HG03460 (cell line): Measurements from ENCODE around the gene CTXN2.

Source experiments
- ATAC-seq: cut with Tn5 transposase; IDR thresholded peaks from one replicate; pipeline ENCODE4 v1.9.1; 2021; ENCODE audit not compliant: unreplicated experiment

CTXN2 gene

GRCh38 chr15:48191574-48192225 lies at the start of gene CTXN2:
TSS of gene CTXN2 (plus strand) at chr15:48191665. CDS start at chr15:48201301, 9,636 bp downstream.
- ATAC-seq: no peak

- no peak for ATAC-seq
These were observed 47.6 kb upstream of the CTXN2 start for GRCh38 chr15:48143856-48144255.

GRCh38 chr15:48144889-48145288 lies 46.6 kb upstream of the CTXN2 start:
- peak; percentile 76 for ATAC-seq

- ATAC-seq: no peak
These were observed 45.5 kb upstream of the CTXN2 start for GRCh38 chr15:48145923-48146322.

GRCh38 chr15:48147358-48147757 lies 44.1 kb upstream of the CTXN2 start:
- no peak for ATAC-seq

- ATAC-seq: no peak
These were observed 41.6 kb upstream of the CTXN2 start for GRCh38 chr15:48149858-48150257.

- ATAC-seq: no peak
These were observed 37.9 kb upstream of the CTXN2 start for GRCh38 chr15:48153526-48153925.

GRCh38 chr15:48168616-48169015 lies 22.8 kb upstream of the CTXN2 start:
- no peak for ATAC-seq

GRCh38 chr15:48170981-48171380 lies 20.5 kb upstream of the CTXN2 start:
- ATAC-seq: no peak

- peak; percentile 37 for ATAC-seq
These were observed 16.3 kb upstream of the CTXN2 start for GRCh38 chr15:48175126-48175525.

- no peak for ATAC-seq
These were observed 15.4 kb upstream of the CTXN2 start for GRCh38 chr15:48176112-48176511.

GRCh38 chr15:48176957-48177356 lies 14.5 kb upstream of the CTXN2 start:
- peak; percentile 33 for ATAC-seq

- peak; percentile 53 for ATAC-seq
These were observed 14.1 kb upstream of the CTXN2 start for GRCh38 chr15:48177383-48177765.

GRCh38 chr15:48177766-48178647 lies 13.5 kb upstream of the CTXN2 start, which contains the start of gene MYEF2:
TSS of gene MYEF2 (minus strand) at chr15:48178295. CDS start at chr15:48178237, 58 bp downstream.
- ATAC-seq: peak; percentile 75

GRCh38 chr15:48178648-48178931 lies 12.9 kb upstream of the CTXN2 start:
- no peak for ATAC-seq

- ATAC-seq: no peak
These were observed 8.7 kb upstream of the CTXN2 start for GRCh38 chr15:48182749-48183148.

GRCh38 chr15:48185529-48185928 lies 5.9 kb upstream of the CTXN2 start:
- no peak for ATAC-seq

GRCh38 chr15:48186271-48186670 lies 5.2 kb upstream of the CTXN2 start:
- no peak for ATAC-seq

- no peak for ATAC-seq
These were observed 412 bp upstream of the CTXN2 start for GRCh38 chr15:48190932-48191573.

GRCh38 chr15:48202068-48202467 lies 10.6 kb downstream of the CTXN2 start:
- ATAC-seq: no peak

- no peak for ATAC-seq
These were observed 14.5 kb downstream of the CTXN2 start, which contains the start of gene SLC12A1 for GRCh38 chr15:48205981-48206380. TSS of gene SLC12A1 (plus strand) at chr15:48206302. CDS start at chr15:48207720, 1,418 bp downstream.

- no peak for ATAC-seq
These were observed 29.8 kb downstream of the CTXN2 start for GRCh38 chr15:48221261-48221660.
